ENCODE data around the gene PTTG1IP2. TPM values are rescaled to one million over a fixed set of nuclear protein-coding genes. Genes with fewer than 3 reads are reported as not detected.

Gene PTTG1IP2
- total and polyA plus RNA-seq, 9 of the 15 experiments (the other 6 are each of a cell fraction or from before 2014, with no cell fraction given), result not detected

- in situ Hi-C loops (cut with MboI) (no loop called here), intact Hi-C loops (cut with micrococcal nuclease) (loop anchor here (2.0 kb wide), 1 partner anchor 581 kb away; no protein-coding TSS in a partner anchor)
- H3K27me3 ChIP-seq (ENCODE audit: control insufficient read depth in 2 of 2, insufficient read depth in 2 of 2, low read length in 2 of 2), result no peaks in the 10 kb centered on the region
- TF ChIP-seq SMARCA5 (IDR thresholded peaks at IDR 0.05) (no peak), DIDO1 (tag; IDR thresholded peaks at IDR 0.05; ENCODE audit: low read depth) (no peak), ZNF232 (CRISPR knock-in tag; IDR thresholded peaks at IDR 0.05) (no peak), KAT8 (IDR thresholded peaks at IDR 0.05; ENCODE audit: low read depth) (no peak), TAF1 (IDR thresholded peaks at IDR 0.05; ENCODE audit: control insufficient read depth, extremely low read depth, insufficient read depth, low read length, severe bottlenecking) (no peak), FOXJ2 (tag; IDR thresholded peaks at IDR 0.05) (no peak), HDAC6 (IDR thresholded peaks at IDR 0.05; ENCODE audit: low read depth, low read length) (no peak), HIVEP1 (CRISPR knock-in tag; IDR thresholded peaks at IDR 0.05) (no peak), PKNOX1 (IDR thresholded peaks at IDR 0.05) (no peak), MAFF (IDR thresholded peaks at IDR 0.05; ENCODE audit: low read length) (no peak), CCNT2 (IDR thresholded peaks at IDR 0.05; ENCODE audit: borderline replicate concordance, extremely low read depth, insufficient read length, low read depth, low read length) (no peak), ZNF785 (CRISPR knock-in tag; IDR thresholded peaks at IDR 0.05) (no peak), HES1 (IDR thresholded peaks at IDR 0.05; ENCODE audit: low read depth) (no peak), FOXP4 (CRISPR knock-in tag; IDR thresholded peaks at IDR 0.05; ENCODE audit: borderline replicate concordance) (no peak), FUS (optimal IDR thresholded peaks at IDR 0.05; ENCODE audit: low read depth, low read length) (no peak), CBFA2T2 (conservative IDR thresholded peaks at IDR 0.05) (no peak)
- DNase-seq (ENCODE audit: extremely low read depth in 1 of 4, low spot score in 3 of 4) (no peak), ATAC-seq (no peak), FAIRE-seq (no peak)
- WGBS (ENCODE audit: insufficient coverage, low coverage, missing lambda C conversion rate), result 0% methylated on average over 1 of the region's 1 CpG
- no peaks in the 10 kb centered on the region for H4K20me1 ChIP-seq (replicated peaks; ENCODE audit: control insufficient read depth, insufficient read depth, low read length)
- H3K27ac ChIP-seq (ENCODE audit: extremely low read depth, low read depth, low read length), result no peak overlapping the region
- POLR2A ChIA-PET, result no interaction called here
- BruUV-seq (replicated peaks), result no TSS peak
- CTCF ChIA-PET (ENCODE audit: low intra/inter-chr PET ratio), result no interaction called here
- H3K79me2 ChIP-seq (ENCODE audit: control insufficient read depth, insufficient read depth, low read length), result no peaks in the 10 kb centered on the region
- no peak overlapping the region for H3K4me2 ChIP-seq (ENCODE audit: insufficient read depth, low read length)
- no peak overlapping the region for H3K4me3 ChIP-seq
- H3K9ac ChIP-seq (ENCODE audit: insufficient read depth in 1 of 2, low read depth in 2 of 2, low read length in 2 of 2), result no peak overlapping the region
- no peak overlapping the region for H2AFZ ChIP-seq (ENCODE audit: low read depth, low read length)
- H3K9me1 ChIP-seq (ENCODE audit: control insufficient read depth, insufficient read depth, low read length), result no peaks in the 10 kb centered on the region
- no peaks in the 10 kb centered on the region for H3K36me3 ChIP-seq (ENCODE audit: control insufficient read depth, insufficient read depth, low read length)
- no peaks in the 10 kb centered on the region for H3K4me1 ChIP-seq (replicated peaks in 1 of 2; ENCODE audit: control insufficient read depth in 2 of 2, insufficient read depth in 2 of 2, low read length in 2 of 2)
- no peaks in the 10 kb centered on the region for H3K9me3 ChIP-seq (replicated peaks; ENCODE audit: control insufficient read depth, insufficient read depth, low read depth, low read length)
These were observed 15.5 kb upstream of the PTTG1IP2 start for GRCh38 chr7:90453931-90454330.
